Trophoblast cell (in vitro differentiated cells and primary cell): Measurements from ENCODE around the gene SMYD3.

Experiments
- DNase-seq, 2 donors: peaks; one replicate each; pipeline ENCODE4 v3.0.0-alpha.2; 2016
- H2AFZ ChIP-seq: 2 replicates; pipeline ENCODE4 v1.6.1; 2013; ENCODE audit warnings: low read length, moderate library complexity, mild to moderate bottlenecking; ENCODE audit not compliant: insufficient read depth, poor library complexity
- H2AK5ac ChIP-seq: 2 replicates; pipeline ENCODE4 v1.6.1; 2013; ENCODE audit warnings: mild to moderate bottlenecking, low read length
- H2BK120ac ChIP-seq: 2 replicates; pipeline ENCODE4 v1.6.1; 2013; ENCODE audit warnings: low read length, mild to moderate bottlenecking, moderate library complexity; ENCODE audit not compliant: insufficient read depth, poor library complexity
- H2BK12ac ChIP-seq: 2 replicates; pipeline ENCODE4 v1.6.1; 2013; ENCODE audit warnings: mild to moderate bottlenecking, low read length, moderate library complexity
- H2BK5ac ChIP-seq: 2 replicates; pipeline ENCODE4 v1.6.1; 2013; ENCODE audit warnings: low read length, low read depth, moderate library complexity, mild to moderate bottlenecking; ENCODE audit not compliant: poor library complexity
- H3K14ac ChIP-seq: 2 replicates; pipeline ENCODE4 v1.6.1; 2013; ENCODE audit warnings: mild to moderate bottlenecking, low read length
- H3K18ac ChIP-seq: 2 replicates; pipeline ENCODE4 v1.6.1; 2013; ENCODE audit warnings: mild to moderate bottlenecking, low read length
- H3K23ac ChIP-seq: 2 replicates; pipeline ENCODE4 v1.6.1; 2013; ENCODE audit warnings: low read length
- H3K27ac ChIP-seq: 2 replicates; pipeline ENCODE4 v1.5.1; 2013; ENCODE audit warnings: low read depth, mild to moderate bottlenecking, inconsistent platforms, low read length, moderate library complexity
- H3K27me3 ChIP-seq: 2 replicates; pipeline ENCODE4 v1.6.1; 2013; ENCODE audit warnings: inconsistent platforms, mild to moderate bottlenecking, low read length, moderate library complexity; ENCODE audit not compliant: insufficient read depth
- H3K36me3 ChIP-seq, 2 experiments: 1 replicate in 1 of 2; 2 replicates in 1 of 2; pipeline ENCODE4 v1.6.1; 2013; ENCODE audit warnings: low read length in 2 of 2, mild to moderate bottlenecking in 2 of 2, moderate library complexity in 1 of 2; ENCODE audit not compliant: insufficient read depth in 2 of 2, control insufficient read depth in 1 of 2
- H3K4ac ChIP-seq: 2 replicates; pipeline ENCODE4 v1.6.1; 2013; ENCODE audit warnings: low read depth, mild to moderate bottlenecking, low read length, moderate library complexity
- H3K4me1 ChIP-seq, 2 experiments: 1 replicate in 1 of 2; 2 replicates in 1 of 2; pipeline ENCODE4 v1.6.1; 2013; ENCODE audit warnings: low read length in 2 of 2, mild to moderate bottlenecking in 2 of 2, moderate library complexity in 1 of 2; ENCODE audit not compliant: insufficient read depth in 2 of 2, control insufficient read depth in 1 of 2
- H3K4me2 ChIP-seq: 2 replicates; pipeline ENCODE4 v1.6.1; 2013; ENCODE audit warnings: inconsistent platforms, mild to moderate bottlenecking, low read length, moderate library complexity
- H3K4me3 ChIP-seq: 2 replicates; pipeline ENCODE4 v1.5.1; 2013; ENCODE audit warnings: mild to moderate bottlenecking, low read depth, low read length, inconsistent platforms
- H3K79me1 ChIP-seq: one replicate; pipeline ENCODE4 v1.6.1; 2013; ENCODE audit warnings: low read length
- H3K79me2 ChIP-seq: 2 replicates; pipeline ENCODE4 v1.6.1; 2013; ENCODE audit warnings: low read length, mild to moderate bottlenecking; ENCODE audit not compliant: control insufficient read depth, insufficient read depth, poor library complexity
- H3K9ac ChIP-seq: 2 replicates; pipeline ENCODE4 v1.6.1; 2013; ENCODE audit warnings: mild to moderate bottlenecking, low read length
- H3K9me3 ChIP-seq: 2 replicates; pipeline ENCODE4 v1.6.1; 2013; ENCODE audit warnings: low read depth, mild to moderate bottlenecking, control low read depth, inconsistent platforms, low read length; ENCODE audit not compliant: insufficient read depth
- H4K12ac ChIP-seq: 2 replicates; pipeline ENCODE4 v1.6.1; 2013; ENCODE audit warnings: low read depth, mild to moderate bottlenecking, low read length, moderate library complexity
- H4K8ac ChIP-seq: 2 replicates; pipeline ENCODE4 v1.6.1; 2013; ENCODE audit warnings: low read depth, mild to moderate bottlenecking, low read length, moderate library complexity
- H4K91ac ChIP-seq: one replicate; pipeline ENCODE4 v1.6.1; 2013; ENCODE audit warnings: low read depth, mild to moderate bottlenecking, low read length, moderate library complexity
- WGBS: extraction: QIAGEN DNeasy Blood & Tissue Kit; methylation state at CpG from one replicate; pipeline ENCODE4 v1.1.7; 2013; ENCODE audit warnings: missing lambda C conversion rate; ENCODE audit not compliant: insufficient read length, insufficient coverage; ENCODE audit errors: extremely low coverage; 5-methylcytosine and 5-hydroxymethylcytosine counted together

Gene SMYD3

DNA sequence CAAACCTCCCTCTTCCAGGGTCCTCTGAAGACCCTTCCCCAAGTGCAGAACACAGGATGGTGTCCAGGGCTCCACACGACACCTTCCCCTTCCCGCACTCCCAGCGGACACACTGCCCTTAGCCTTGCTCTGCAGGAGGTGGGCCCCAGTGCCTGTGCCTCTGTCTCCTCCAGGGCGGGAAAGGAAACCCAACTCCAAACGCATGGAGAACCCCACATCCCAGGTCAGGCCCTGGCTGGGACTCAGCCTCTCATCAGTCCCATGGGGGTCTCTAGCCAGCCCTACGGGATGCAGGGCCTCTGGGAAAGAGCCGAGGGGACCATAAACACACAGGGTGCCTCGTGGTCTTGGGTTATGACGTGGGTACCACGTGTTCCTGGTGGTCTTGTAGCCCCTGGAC lies 5.6 kb upstream of the SMYD3 start:
- Histone ChIP-seq H3K9ac (no peak overlapping the region), H2BK120ac (no peak overlapping the region), H2BK5ac (no peak overlapping the region), H3K79me1 (no peaks in the 10 kb centered on the region), H3K9me3 (peaks cover 41% of the 10 kb centered on the region), H3K4ac (no peak overlapping the region), H2AFZ (no peak overlapping the region), H3K4me2 (no peak overlapping the region), H3K4me3 (no peak overlapping the region), H3K36me3 (no peaks in the 10 kb centered on the region), H4K8ac (no peak overlapping the region), H2AK5ac (no peak overlapping the region), H3K14ac (no peak overlapping the region), H3K18ac (no peak overlapping the region), H4K91ac (no peak overlapping the region), H3K4me1 (peaks cover 0 to under 1% of the 10 kb centered on the region in 2 experiments), H3K27me3 (no peaks in the 10 kb centered on the region), H3K27ac (no peak overlapping the region), H3K79me2 (no peaks in the 10 kb centered on the region), H2BK12ac (no peak overlapping the region), H3K23ac (no peak overlapping the region), H4K12ac (no peak overlapping the region)
- no peak for DNase-seq
- no CpG with 5 or more reads among the region's 10 CpGs for WGBS

DNA sequence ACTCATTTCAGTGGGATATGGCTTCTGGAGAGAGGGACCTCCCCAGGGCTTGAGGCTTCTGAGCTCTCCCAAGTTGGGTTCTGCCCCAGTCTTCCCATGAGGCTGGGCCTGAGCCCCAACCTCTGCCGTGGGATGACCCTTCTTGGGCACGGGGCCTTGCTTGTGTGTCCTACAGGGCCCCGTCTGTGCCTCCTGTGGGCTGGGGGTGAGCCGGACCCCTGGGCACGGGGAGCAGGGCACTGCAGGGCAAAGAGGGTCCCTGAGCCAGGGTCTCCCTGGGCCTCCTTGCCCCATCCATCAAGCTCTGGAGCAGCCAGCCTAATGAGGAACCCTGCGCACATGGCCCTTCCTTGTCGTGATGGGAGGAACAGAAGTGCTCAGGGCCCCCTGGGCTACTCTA lies 5.2 kb upstream of the SMYD3 start:
- no CpG with 5 or more reads among the region's 7 CpGs for WGBS
- H2BK120ac ChIP-seq: no peak overlapping the region
- H2AK5ac ChIP-seq: no peak overlapping the region
- H3K27ac ChIP-seq: no peak overlapping the region
- H3K4me2 ChIP-seq: no peak overlapping the region
- no peak overlapping the region for H3K4ac ChIP-seq
- no peaks in the 10 kb centered on the region for H3K79me2 ChIP-seq
- no peak for DNase-seq
- no peak overlapping the region for H3K18ac ChIP-seq
- no peak overlapping the region for H3K14ac ChIP-seq
- no peak overlapping the region for H4K12ac ChIP-seq
- no peak overlapping the region for H4K8ac ChIP-seq
- no peak overlapping the region for H3K23ac ChIP-seq
- no peaks in the 10 kb centered on the region for H3K27me3 ChIP-seq
- H3K9me3 ChIP-seq: peaks cover 37% of the 10 kb centered on the region
- H2AFZ ChIP-seq: no peak overlapping the region
- peaks cover 0 to 4% of the 10 kb centered on the region in 2 experiments for H3K4me1 ChIP-seq
- H2BK5ac ChIP-seq: no peak overlapping the region
- H3K79me1 ChIP-seq: no peaks in the 10 kb centered on the region
- H3K9ac ChIP-seq: no peak overlapping the region
- no peak overlapping the region for H3K4me3 ChIP-seq
- no peak overlapping the region for H4K91ac ChIP-seq
- no peaks in the 10 kb centered on the region for H3K36me3 ChIP-seq
- H2BK12ac ChIP-seq: no peak overlapping the region

DNA sequence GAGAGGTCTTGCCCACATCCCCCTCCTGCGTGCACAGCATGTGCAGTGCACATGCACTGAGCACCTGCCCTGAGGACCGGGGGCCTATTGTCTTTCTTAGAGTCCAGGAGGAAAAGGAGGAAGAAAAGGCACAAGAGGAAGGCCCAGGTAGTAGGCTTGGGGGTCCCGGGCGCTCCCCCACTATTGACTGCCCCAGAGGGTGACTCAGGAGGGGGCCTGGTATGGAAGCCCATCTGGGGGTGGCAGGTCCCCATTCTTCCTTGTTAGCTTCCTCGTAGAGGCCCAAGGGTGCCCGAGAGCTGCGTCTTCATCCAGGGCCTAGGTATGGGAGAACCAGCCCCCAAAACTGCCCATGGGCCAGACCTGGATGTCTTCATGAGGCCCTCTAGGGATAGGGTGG lies 4.1 kb upstream of the SMYD3 start:
- Histone ChIP-seq H3K9ac (no peak overlapping the region), H2AFZ (no peak overlapping the region), H2BK120ac (no peak overlapping the region), H3K4me1 (peaks cover 3 to 7% of the 10 kb centered on the region in 2 experiments), H4K12ac (no peak overlapping the region), H3K18ac (no peak overlapping the region), H3K79me2 (peaks cover 2% of the 10 kb centered on the region), H3K14ac (no peak overlapping the region), H4K91ac (no peak overlapping the region), H3K36me3 (no peaks in the 10 kb centered on the region), H3K9me3 (peaks cover 28% of the 10 kb centered on the region), H3K4me3 (no peak overlapping the region), H3K23ac (no peak overlapping the region), H2AK5ac (no peak overlapping the region), H3K4me2 (no peak overlapping the region), H3K79me1 (peaks cover 2% of the 10 kb centered on the region), H2BK5ac (no peak overlapping the region), H3K27ac (no peak overlapping the region), H3K27me3 (no peaks in the 10 kb centered on the region), H2BK12ac (no peak overlapping the region), H3K4ac (no peak overlapping the region), H4K8ac (no peak overlapping the region)
- no CpG with 5 or more reads among the region's 7 CpGs for WGBS
- DNase-seq: no peak

DNA sequence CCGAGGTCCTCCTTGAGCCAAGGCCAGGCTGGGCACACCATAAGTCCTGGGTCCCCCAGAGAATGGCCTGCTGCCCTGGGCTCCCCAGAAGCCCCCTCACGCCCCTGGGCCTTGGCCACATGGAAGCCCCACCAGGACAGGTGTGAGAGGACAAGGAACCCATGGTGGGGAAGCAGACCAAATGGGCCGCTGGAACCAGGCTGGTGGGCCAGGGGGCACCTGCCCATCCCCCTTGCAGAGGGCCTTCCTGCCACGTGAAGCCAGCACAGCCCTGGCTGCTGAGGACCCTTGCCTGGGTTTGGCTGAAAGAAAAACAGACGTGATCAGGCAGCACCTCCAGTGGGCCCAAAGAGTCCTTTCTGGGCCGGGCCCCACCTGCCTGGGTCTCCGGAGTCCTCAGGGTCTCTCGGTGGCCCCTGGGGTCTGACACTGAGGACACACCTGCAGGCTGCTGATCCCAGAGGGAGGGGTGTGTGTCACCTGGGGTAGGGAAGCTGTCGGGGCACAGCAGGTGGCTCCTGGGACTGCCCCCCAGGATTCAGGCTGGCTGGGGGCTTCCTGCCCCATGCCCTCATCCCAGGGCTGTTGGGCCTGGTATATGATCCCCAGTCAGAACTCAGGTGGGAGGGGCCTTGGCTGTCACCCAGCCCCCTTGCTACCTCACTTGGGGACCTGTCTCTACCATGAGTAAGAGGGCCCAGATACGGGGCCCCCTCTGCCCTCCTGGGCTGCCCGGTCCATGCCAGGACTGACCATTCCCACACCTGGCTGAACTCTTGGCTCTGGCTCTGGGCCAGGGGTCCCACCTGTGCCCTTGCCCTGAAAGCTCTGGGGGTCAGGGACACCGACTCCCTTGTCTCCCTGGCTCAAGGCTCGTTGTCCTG lies 3.3 kb upstream of the SMYD3 start:
- Histone ChIP-seq H3K79me2 (peaks cover 2% of the 10 kb centered on the region), H4K91ac (no peak overlapping the region), H2BK12ac (no peak overlapping the region), H3K9me3 (peaks cover 25% of the 10 kb centered on the region), H2AK5ac (no peak overlapping the region), H3K14ac (no peak overlapping the region), H4K12ac (no peak overlapping the region), H2BK120ac (no peak overlapping the region), H2AFZ (no peak overlapping the region), H3K4ac (no peak overlapping the region), H4K8ac (no peak overlapping the region), H3K27me3 (no peaks in the 10 kb centered on the region), H3K23ac (no peak overlapping the region), H3K18ac (no peak overlapping the region), H3K9ac (no peak overlapping the region), H3K4me2 (no peak overlapping the region), H3K27ac (no peak overlapping the region), H2BK5ac (no peak overlapping the region), H3K36me3 (no peaks in the 10 kb centered on the region), H3K4me3 (no peak overlapping the region), H3K79me1 (peaks cover 2% of the 10 kb centered on the region), H3K4me1 (peaks cover 6 to 8% of the 10 kb centered on the region in 2 experiments)
- WGBS: no CpG with 5 or more reads among the region's 13 CpGs
- DNase-seq: no peak
